Duodenal mucosa (tissue), 2 donors: ENCODE measurements around the gene MAOA.

Experiments used
- H3K27ac ChIP-seq: one replicate; pipeline ENCODE4 v1.7.0; 2013; ENCODE audit warnings: low read depth, low read length
- H3K27me3 ChIP-seq, 2 donors: one replicate each; pipeline ENCODE4 v1.7.0; 2013; ENCODE audit warnings: low read length in 2 of 2, control low read depth in 1 of 2; ENCODE audit not compliant: insufficient read depth in 2 of 2, control insufficient read depth in 1 of 2
- H3K36me3 ChIP-seq, 2 donors: one replicate each; pipeline ENCODE4 v1.7.0; 2013; ENCODE audit warnings: low read length in 2 of 2, control low read depth in 1 of 2; ENCODE audit not compliant: insufficient read depth in 2 of 2, control insufficient read depth in 1 of 2
- H3K4me1 ChIP-seq, 2 donors: one replicate each; pipeline ENCODE4 v1.7.0; 2013; ENCODE audit warnings: low read length in 2 of 2, control low read depth in 1 of 2; ENCODE audit not compliant: insufficient read depth in 2 of 2, control insufficient read depth in 1 of 2
- H3K4me3 ChIP-seq, 2 donors: one replicate each; pipeline ENCODE4 v1.7.0; 2013; ENCODE audit warnings: low read length in 2 of 2, low read depth in 1 of 2
- H3K9ac ChIP-seq, 2 donors: one replicate each; pipeline ENCODE4 v1.7.0; 2013; ENCODE audit warnings: low read length in 2 of 2, low read depth in 1 of 2
- H3K9me3 ChIP-seq, 2 donors: one replicate each; pipeline ENCODE4 v1.7.0; 2013; ENCODE audit warnings: low read length in 2 of 2, control low read depth in 1 of 2; ENCODE audit not compliant: control insufficient read depth in 1 of 2

The MAOA gene

DNA sequence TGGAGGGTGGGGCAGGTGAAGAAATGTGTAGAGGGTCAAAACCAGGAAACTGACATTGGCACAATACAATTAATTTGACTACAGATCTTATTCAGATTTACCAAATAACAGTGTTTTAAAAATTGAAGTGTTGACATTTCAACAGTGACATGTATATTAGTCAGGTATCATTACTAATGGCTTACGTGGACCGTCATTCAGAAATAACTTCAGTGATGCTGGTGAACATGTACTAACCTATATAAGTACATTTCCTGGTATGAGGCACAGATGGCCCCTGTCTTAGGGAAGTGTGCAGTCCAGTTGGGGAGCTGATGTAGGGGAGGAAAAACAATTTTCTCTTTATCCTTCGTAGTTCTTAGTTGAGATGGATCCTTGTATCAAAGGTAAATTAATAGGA, 22.3 kb upstream of the MAOA start:
- Histone ChIP-seq H3K4me1 (no peaks in the 10 kb centered on the region), H3K27me3 (no peaks in the 10 kb centered on the region), H3K9ac (no peak overlapping the region), H3K4me3 (no peak overlapping the region), H3K27ac (no peak overlapping the region), H3K36me3 (no peaks in the 10 kb centered on the region), H3K9me3 (no peaks in the 10 kb centered on the region)

- H3K36me3 ChIP-seq, result no peaks in the 10 kb centered on the region
- H3K27ac ChIP-seq, result no peak overlapping the region
- no peak overlapping the region for H3K4me3 ChIP-seq
These were observed 15.6 kb upstream of the MAOA start for GRCh38 chrX:43640482-43640881.

DNA sequence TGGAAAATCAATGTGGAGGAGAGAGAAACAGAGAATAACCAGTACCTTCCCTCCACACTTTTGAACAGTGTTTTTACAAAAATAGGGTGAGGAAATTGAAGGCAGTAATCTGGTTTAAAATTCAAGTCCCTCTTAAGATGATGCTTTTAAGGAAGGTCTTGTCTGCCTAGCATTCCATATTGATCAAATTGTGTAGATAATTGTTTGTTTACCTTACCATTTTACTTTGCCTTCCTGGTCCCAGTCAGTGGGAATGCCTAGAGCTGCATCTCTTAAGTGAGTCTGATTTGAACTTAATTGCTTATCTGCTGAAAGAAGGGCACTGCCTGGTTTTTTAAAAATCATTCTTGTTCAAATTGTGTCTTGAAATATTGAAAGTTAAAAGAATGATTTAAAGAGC, 14.4 kb upstream of the MAOA start:
- no peak overlapping the region for H3K4me3 ChIP-seq
- no peaks in the 10 kb centered on the region for H3K36me3 ChIP-seq
- no peak overlapping the region for H3K27ac ChIP-seq

More at GRCh38 chrX:43640482-43640881, 15.6 kb upstream of the MAOA start:
- Histone ChIP-seq H3K27me3 (no peaks in the 10 kb centered on the region), H3K9me3 (no peaks in the 10 kb centered on the region), H3K4me1 (peaks cover 0 to 9% of the 10 kb centered on the region in 2 donors), H3K9ac (no peak overlapping the region)

DNA sequence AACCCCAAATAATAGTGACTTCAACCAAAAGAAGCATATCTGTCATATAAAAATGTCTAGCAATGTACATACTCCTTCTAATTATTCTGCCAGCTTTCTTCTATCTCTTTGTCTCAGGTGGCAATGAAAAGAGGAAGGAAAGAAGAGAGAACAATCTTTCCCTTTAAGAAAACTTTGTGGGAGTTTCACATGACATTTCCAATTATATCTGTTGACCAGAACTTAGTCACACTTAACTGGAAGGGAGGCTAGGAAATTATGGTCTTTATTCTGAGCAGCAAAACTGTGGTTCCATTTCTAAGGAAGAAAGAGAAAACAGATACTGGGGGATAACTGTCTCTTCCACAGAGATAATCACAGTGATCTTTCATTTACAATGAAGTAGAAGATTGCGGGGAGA, 12.9 kb upstream of the MAOA start:
- Histone ChIP-seq H3K4me3 (no peak overlapping the region), H3K36me3 (no peaks in the 10 kb centered on the region), H3K9me3 (no peaks in the 10 kb centered on the region), H3K27ac (no peak overlapping the region), H3K9ac (no peak overlapping the region), H3K27me3 (no peaks in the 10 kb centered on the region), H3K4me1 (peaks cover 0 to 9% of the 10 kb centered on the region in 2 donors)

More for the DNA sequence above, 14.4 kb upstream of the MAOA start:
- no peaks in the 10 kb centered on the region for H3K9me3 ChIP-seq
- H3K4me1 ChIP-seq, result peaks cover 0 to 9% of the 10 kb centered on the region in 2 donors
- H3K9ac ChIP-seq, result no peak overlapping the region
- no peaks in the 10 kb centered on the region for H3K27me3 ChIP-seq

- Histone ChIP-seq H3K9ac (no peak overlapping the region), H3K4me3 (no peak overlapping the region), H3K27me3 (no peaks in the 10 kb centered on the region), H3K4me1 (peaks cover 0 to 9% of the 10 kb centered on the region in 2 donors), H3K9me3 (no peaks in the 10 kb centered on the region), H3K36me3 (no peaks in the 10 kb centered on the region), H3K27ac (no peak overlapping the region)
These were observed 12.4 kb upstream of the MAOA start for GRCh38 chrX:43643662-43644061.

DNA sequence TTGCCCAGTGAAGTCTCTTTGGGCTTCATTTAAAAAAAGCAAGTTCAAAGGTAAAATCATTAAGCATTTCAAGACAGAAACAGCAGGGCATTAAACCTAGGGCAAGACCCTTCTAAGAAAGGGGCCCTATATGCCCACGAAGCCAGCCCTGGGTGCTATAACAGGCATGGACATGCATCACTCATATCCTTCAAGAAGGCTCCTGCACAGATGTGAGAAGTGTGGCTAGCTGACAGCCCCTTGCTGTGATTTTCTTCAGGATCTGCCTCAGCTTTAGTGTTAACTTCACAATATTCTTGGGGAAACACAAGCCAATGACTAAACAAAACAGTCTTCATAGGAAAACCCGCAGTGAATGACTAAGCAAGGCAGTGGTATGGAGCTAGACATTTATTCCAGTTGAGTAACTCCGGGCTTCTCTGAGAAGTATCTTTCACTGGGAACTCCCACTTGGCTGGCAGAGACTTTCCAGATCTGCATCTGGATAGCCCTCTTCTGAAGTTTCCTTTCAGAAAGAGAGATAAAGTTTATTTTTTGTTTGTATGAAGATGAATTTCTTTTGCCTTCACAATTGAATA, 11.9 kb upstream of the MAOA start:
- no peak overlapping the region for H3K9ac ChIP-seq
- no peaks in the 10 kb centered on the region for H3K9me3 ChIP-seq
- H3K4me1 ChIP-seq, result peaks cover 0 to 9% of the 10 kb centered on the region in 2 donors
- H3K27me3 ChIP-seq, result no peaks in the 10 kb centered on the region
- no peak overlapping the region for H3K4me3 ChIP-seq
- H3K36me3 ChIP-seq, result no peaks in the 10 kb centered on the region
- no peak overlapping the region for H3K27ac ChIP-seq

GRCh38 chrX:43646800-43647199, 9.3 kb upstream of the MAOA start:
- no peak overlapping the region for H3K27ac ChIP-seq
- no peaks in the 10 kb centered on the region for H3K27me3 ChIP-seq
- no peaks in the 10 kb centered on the region for H3K36me3 ChIP-seq
- no peak overlapping the region for H3K4me3 ChIP-seq
- H3K9me3 ChIP-seq, result no peaks in the 10 kb centered on the region
- H3K9ac ChIP-seq, result no peak overlapping the region
- peaks cover 0 to 9% of the 10 kb centered on the region in 2 donors for H3K4me1 ChIP-seq

DNA sequence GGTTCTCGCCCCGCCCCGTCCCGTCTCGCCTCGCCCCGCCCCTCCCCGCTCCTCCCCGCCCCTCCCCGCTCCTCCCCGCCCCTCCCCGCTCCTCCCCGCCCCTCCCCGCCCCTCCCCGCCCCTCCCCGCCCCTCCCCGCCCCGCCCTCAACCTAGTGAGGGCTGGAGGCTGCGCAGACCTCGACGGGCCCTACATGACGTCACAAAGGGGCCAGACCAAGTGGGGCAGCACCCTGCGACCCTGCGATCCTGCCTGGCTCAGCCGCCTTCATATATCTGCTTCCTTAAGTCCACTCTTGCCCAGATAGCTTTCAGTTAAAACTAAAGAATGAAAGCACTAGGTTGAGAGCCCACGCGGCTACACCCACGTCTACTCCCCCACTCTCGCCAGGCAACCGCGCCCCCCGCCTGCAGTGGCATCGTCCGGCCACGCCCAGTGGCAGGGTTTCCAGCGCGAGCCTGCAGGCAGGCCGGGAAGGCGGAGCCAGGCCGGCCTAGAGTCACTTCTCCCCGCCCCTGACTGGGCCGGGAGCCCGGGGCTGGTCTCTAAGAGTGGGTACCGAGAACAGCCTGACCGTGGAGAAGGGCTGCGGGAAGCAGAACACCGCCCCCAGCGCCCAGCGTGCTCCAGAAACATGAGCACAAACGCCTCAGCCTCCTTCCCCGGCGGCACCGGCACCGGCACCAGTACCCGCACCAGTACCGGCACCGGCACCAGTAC, 1.5 kb upstream of the MAOA start:
- H3K27me3 ChIP-seq, result no peaks in the 10 kb centered on the region
- no peaks in the 10 kb centered on the region for H3K36me3 ChIP-seq
- no peaks in the 10 kb centered on the region for H3K9me3 ChIP-seq
- peak overlapping the region; percentile 77 to 86 for H3K9ac ChIP-seq
- peak overlapping the region; percentile 75 to 76 for H3K4me3 ChIP-seq
- H3K27ac ChIP-seq, result peak overlapping the region; percentile 89
- no peaks in the 10 kb centered on the region for H3K4me1 ChIP-seq

GRCh38 chrX:43655151-43656004, 721 bp upstream of the MAOA start:
- Histone ChIP-seq H3K4me1 (no peaks in the 10 kb centered on the region), H3K27me3 (no peaks in the 10 kb centered on the region), H3K9me3 (no peaks in the 10 kb centered on the region), H3K9ac (peak overlapping the region; percentile 77 to 86), H3K27ac (peak overlapping the region; percentile 89), H3K36me3 (no peaks in the 10 kb centered on the region), H3K4me3 (peak overlapping the region; percentile 75 to 76)

- H3K4me1 ChIP-seq, result no peaks in the 10 kb centered on the region
- H3K4me3 ChIP-seq, result peak overlapping the region; percentile 67 to 68
- H3K27ac ChIP-seq, result no peak overlapping the region
- peak overlapping the region; percentile 47 to 68 for H3K9ac ChIP-seq
- H3K36me3 ChIP-seq, result no peaks in the 10 kb centered on the region
- H3K9me3 ChIP-seq, result no peaks in the 10 kb centered on the region
- H3K27me3 ChIP-seq, result no peaks in the 10 kb centered on the region
These were observed 1.6 kb downstream of the MAOA start for GRCh38 chrX:43657671-43658070.
